Measurements from ENCODE around the gene SPRR2E.
"Not testable (repeated sequence)": the region's sequence is repeated elsewhere in the genome, so short reads cannot be mapped to it uniquely, and the experiment has no call there.

Gene SPRR2E

DNA sequence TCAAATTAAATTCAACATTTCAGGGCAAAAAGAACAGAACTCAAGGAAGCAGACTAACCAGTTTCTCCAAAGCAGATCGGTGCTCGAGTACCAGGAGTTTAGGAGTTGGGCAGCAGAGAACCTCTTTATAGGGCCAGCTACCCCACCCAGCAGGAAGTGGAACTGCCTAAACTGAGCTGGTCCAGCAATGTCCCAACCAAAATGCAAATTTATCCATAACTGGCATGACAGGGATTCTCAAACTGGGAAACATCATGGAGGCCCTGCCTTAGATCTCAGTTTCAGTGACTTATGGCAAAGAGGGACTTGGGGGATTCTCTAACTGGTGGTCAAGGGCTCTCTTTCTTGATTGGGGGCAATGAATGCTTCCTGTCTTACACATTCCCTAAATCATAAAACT, 22.8 kb downstream of the SPRR2E start, which contains the start of gene SPRR2B:
Gene SPRR2B (minus strand): TSS at position 101 of the 400 bp plus-strand sequence. CDS start 772 bp downstream, outside the sequence.
- DNase-seq (ENCODE audit: low spot score): no peak
- in situ Hi-C loops (cut with MboI; ENCODE audit: low pct_unique_long_range_greater_than_20kb, low sequenced_read_pairs, unreplicated experiment): no loop called here

DNA sequence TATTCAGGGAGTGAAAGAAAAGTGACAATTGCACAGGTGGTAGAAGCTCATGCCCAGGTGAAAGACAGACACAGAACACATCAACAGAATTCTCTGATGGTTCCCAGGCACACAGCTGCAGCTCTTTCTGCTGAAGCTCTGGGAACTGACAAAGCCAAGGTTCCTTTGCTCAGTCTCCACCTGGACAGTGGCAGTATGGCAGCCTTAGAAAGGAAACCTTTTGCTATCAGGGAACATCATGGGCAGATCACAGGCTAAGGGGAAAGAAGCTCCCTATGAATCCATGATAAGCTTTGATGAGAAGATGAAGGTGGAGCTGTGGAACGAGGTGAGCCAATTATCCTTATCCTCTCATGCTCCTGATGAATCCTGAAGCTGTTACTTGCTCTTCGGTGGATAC, 24.1 kb downstream of the SPRR2E start:
- DNase-seq (ENCODE audit: low spot score): no peak
- in situ Hi-C loops (cut with MboI; ENCODE audit: low pct_unique_long_range_greater_than_20kb, low sequenced_read_pairs, unreplicated experiment): no loop called here
- TF ChIP-seq, protein P1, sequence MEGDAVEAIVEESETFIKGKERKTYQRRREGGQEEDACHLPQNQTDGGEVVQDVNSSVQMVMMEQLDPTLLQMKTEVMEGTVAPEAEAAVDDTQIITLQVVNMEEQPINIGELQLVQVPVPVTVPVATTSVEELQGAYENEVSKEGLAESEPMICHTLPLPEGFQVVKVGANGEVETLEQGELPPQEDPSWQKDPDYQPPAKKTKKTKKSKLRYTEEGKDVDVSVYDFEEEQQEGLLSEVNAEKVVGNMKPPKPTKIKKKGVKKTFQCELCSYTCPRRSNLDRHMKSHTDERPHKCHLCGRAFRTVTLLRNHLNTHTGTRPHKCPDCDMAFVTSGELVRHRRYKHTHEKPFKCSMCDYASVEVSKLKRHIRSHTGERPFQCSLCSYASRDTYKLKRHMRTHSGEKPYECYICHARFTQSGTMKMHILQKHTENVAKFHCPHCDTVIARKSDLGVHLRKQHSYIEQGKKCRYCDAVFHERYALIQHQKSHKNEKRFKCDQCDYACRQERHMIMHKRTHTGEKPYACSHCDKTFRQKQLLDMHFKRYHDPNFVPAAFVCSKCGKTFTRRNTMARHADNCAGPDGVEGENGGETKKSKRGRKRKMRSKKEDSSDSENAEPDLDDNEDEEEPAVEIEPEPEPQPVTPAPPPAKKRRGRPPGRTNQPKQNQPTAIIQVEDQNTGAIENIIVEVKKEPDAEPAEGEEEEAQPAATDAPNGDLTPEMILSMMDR (IDR thresholded peaks at IDR 0.05; ENCODE audit: extremely low read depth, insufficient read depth, missing control alignments): no peak

More for the DNA sequence above, 22.8 kb downstream of the SPRR2E start, which contains the start of gene SPRR2B:
- TF ChIP-seq, protein P1 (IDR thresholded peaks at IDR 0.05; ENCODE audit: extremely low read depth, insufficient read depth, missing control alignments): no peak

DNA sequence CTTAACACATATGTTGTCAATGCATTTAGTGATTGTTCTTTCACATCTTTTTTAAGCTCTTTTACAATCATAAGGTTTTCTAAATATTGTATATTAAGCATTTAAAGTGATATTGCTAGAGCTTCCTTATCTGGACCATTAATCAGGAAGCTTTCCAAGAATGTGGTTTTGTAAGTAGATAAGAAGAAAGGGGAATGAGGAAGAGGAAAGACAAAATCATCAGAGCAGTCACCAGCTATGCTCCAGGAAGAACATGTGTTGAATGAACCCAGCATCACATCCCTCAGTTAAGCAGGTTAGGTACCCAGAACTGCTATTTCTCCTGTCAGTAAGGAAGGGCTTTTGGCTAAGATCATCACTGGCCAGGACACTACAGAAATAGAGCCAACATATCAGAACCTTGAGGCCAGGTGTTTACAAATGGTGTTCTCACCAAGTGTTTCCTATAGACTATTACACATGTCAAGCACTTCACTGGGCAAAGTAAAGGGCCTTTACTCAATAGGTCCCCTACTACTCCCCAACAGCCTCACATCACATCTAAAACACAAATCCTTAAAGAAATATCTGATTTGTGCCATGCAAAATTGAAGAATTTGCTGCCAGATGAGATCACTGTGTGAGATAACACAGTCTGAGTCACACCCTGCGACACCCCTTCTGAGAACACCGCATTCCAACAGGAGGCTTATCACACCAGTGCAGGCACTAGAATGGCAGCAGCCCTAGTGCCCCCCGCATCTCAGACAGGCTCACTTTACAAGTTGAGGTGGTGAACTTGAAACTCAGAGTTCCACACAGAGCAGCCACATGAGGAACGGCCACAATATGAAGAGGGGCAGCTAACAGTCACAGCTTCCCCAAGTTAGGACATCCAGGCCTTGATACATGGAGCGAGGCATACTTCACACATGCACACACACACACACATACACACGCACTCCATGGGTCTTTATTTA, 35.2 kb downstream of the SPRR2E start:
- in situ Hi-C loops (cut with MboI; ENCODE audit: low pct_unique_long_range_greater_than_20kb, low sequenced_read_pairs, unreplicated experiment): no loop called here
- TF ChIP-seq, protein P1 (IDR thresholded peaks at IDR 0.05; ENCODE audit: extremely low read depth, insufficient read depth, missing control alignments): no peak
- no peak for DNase-seq (ENCODE audit: low spot score)

DNA sequence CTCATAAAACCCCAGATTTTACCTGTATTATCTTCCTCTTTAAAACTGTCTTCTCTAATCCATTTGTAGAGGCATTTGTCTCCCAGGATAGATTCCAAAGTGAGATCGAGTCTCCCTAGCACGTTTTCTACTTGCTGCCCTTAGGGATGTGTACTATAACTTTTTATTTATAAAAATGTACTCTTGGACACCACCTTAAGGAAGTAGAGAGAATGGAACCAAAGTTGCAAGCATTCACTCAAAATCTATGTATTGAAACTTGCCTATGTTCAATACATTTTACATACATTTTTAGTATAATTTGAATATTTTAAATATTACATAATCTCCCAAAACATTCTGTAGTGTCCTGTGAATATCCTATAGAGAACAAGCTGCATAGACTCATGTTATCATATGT, 36.2 kb downstream of the SPRR2E start:
- in situ Hi-C loops (cut with MboI; ENCODE audit: low pct_unique_long_range_greater_than_20kb, low sequenced_read_pairs, unreplicated experiment): no loop called here
- no peak for DNase-seq (ENCODE audit: low spot score)
- TF ChIP-seq, protein P1 (IDR thresholded peaks at IDR 0.05; ENCODE audit: extremely low read depth, insufficient read depth, missing control alignments): no peak

DNA sequence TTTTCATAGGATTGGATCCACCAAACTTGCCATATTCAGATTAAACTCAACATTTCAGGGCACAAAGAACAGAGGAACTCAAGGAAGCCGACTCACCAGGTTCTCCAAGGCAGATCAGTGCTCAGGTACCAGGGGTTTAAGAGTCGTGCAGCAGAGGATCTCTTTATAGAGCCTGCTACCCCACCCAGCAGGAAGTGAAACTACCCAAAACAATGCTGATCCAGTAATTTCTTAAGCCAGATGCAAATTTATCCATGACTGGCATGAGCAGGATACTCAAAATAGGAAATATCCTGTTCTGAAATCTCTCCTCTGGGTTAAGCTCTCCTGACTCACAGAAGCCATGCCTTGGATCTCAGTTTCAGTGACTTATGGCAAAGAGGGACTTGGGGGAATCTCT, 37.0 kb downstream of the SPRR2E start, which contains the start of gene SPRR2A:
Gene SPRR2A (minus strand): TSS at position 138 of the 400 bp plus-strand sequence. CDS start 777 bp downstream, outside the sequence.
- in situ Hi-C loops (cut with MboI; ENCODE audit: low pct_unique_long_range_greater_than_20kb, low sequenced_read_pairs, unreplicated experiment): no loop called here
- DNase-seq (ENCODE audit: low spot score): no peak
- TF ChIP-seq, protein P1 (IDR thresholded peaks at IDR 0.05; ENCODE audit: extremely low read depth, insufficient read depth, missing control alignments): no peak

DNA sequence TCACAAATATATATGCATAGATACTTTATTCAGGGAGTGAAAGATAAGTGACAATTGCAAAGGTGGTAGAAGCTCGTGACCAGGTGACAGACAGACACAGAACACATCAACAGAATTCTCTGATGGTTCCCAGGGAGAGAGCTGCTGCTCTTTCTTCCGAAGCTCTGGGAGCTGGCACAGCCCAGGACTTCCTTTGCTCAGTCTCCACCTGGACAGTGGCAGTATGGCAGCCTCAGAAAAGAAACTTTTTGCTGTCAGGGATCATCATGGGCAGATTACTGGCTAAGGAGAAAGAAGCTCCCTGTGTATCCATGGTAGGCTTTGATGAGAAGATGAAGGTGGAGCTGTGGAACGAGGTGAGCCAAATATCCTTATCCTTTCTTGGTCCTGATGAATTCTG, 38.2 kb downstream of the SPRR2E start:
- DNase-seq (ENCODE audit: low spot score); in situ Hi-C loops (cut with MboI; ENCODE audit: low pct_unique_long_range_greater_than_20kb, low sequenced_read_pairs, unreplicated experiment): not testable (repeated sequence)

DNA sequence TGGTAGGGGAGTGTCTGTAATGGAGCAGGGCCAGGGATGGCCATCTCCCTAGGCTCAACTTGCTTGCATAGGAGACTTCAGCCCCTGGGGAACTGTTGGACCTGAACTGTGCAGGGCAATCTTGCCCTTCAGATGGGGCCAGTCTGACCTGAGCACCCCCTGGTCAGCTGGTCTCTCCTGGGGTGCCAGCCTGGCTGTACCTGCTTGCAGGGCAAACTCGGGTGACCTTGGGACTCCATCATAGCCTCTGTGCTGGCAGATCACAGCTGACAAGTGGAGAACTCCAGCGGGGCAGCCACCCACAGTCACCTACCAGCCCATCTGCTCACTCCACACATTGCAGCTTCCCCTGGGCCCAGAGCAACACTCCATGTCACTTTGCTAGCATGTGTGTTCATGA, 45.1 kb downstream of the SPRR2E start:
- in situ Hi-C loops (cut with MboI; ENCODE audit: low pct_unique_long_range_greater_than_20kb, low sequenced_read_pairs, unreplicated experiment): no loop called here

More for the DNA sequence above, 45.1 kb downstream of the SPRR2E start:
- DNase-seq (ENCODE audit: low spot score): no peak
- TF ChIP-seq, protein P1 (IDR thresholded peaks at IDR 0.05; ENCODE audit: extremely low read depth, insufficient read depth, missing control alignments): no peak
